HuH-7 (cell line): ENCODE data around the gene ZNF429.
"Not testable (repeated sequence)": the region's sequence is repeated elsewhere in the genome, so short reads cannot be mapped to it uniquely, and the experiment has no call there.

Experiments used
- DNase-seq: peaks from one replicate; pipeline ENCODE4 v3.0.0; 2011; ENCODE audit warnings: low spot score

Gene ZNF429

DNA sequence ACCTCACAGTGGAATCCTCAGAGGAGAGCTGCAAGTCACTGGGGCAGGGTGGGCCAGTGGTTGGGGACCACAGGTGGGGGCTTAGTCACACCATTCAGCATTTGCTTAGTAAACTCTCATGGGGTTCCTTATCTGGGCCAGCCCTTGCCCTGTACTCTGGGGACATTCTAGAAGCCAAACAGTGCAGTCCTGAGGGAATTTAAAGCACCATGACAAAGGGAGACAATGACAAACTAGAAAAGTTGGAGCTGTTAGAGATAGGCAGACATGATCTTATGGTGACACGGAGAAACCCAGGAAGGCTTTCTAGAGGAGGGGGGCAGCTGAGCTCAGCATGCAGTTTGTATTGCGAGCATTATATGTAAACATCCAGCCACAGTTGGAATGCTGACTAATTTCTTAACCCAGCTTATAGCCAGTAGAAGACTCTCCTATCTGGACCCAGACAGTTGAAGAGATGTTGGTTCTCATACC lies 87.6 kb downstream of the ZNF429 start:
- no peak for DNase-seq

DNA sequence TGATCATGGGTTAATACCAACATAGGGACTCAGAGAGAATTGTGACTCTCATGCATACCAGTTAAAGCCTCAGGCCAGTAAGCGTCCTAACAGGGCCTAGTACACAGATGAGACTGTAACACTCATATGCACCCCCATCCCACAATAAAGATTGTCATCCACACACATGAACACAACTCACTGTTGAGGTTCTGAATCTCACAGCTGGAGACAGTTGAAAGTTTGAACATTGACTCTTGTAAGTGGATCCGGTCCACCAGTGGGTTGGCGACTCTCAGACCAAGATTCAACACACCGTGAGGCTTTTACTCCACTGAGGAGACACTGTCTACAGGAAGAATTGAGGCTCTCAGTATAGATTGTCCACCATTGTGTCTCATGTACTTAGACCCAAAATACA lies 88.1 kb downstream of the ZNF429 start:
- DNase-seq, result no peak

DNA sequence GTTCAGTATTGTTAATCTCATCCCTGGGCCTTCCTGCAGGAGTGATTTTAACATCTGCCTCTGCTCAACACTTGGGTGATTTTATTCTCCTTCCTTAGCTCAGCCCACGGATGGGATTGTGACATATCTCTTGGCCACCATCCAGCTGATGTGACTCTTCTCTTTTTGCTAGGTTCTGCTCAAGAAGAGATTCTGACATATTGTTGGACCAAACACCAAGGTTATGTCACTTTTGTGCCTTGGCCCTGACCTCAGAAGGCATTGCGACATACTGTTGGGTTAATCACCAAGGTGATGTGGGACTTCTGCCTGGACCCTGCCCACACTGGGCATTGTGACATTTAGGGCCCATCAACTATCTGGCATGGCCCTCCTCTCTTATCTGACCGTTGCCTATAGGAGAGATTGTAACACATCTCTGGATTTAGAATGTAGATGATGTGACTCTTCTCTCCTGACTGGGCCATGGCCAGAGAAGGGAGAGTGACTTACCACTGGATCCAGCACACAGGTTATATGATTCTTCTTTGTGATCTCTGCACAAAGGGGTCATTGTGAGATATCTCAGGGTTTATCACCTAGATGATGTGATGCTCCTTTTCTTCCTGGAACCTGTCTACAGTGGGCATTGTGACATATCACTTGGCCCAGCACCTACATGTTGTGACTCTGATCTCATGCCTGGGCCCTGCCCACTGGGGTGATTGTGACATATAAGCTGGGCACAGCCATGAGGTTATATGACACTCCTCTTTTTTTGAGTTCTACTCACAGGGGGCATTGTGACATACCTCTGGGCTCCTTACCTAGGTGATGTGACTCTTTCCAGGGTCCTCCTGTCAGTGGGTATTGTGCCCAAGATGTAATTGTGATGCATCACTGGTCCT lies 88.8 kb downstream of the ZNF429 start:
- DNase-seq, result no peak

DNA sequence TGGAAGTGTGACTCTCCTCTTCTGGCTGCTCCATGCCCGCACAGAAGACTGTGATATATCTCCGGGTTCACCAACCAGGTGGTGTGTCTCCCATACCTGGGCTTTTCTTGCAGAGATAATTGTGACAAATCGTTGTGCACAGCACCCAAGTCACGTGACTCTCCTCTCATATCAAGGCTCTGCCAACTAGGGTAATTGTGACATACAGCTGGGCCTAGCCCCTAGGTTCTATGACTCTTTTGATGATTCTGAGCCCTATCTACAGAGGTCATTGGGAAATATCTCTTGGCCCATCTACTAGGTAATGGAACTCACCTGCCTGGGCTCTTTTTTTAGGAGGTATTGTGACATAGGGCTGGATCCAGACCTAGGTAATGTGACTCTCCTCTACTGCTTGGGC lies 89.8 kb downstream of the ZNF429 start:
- DNase-seq, result no peak

DNA sequence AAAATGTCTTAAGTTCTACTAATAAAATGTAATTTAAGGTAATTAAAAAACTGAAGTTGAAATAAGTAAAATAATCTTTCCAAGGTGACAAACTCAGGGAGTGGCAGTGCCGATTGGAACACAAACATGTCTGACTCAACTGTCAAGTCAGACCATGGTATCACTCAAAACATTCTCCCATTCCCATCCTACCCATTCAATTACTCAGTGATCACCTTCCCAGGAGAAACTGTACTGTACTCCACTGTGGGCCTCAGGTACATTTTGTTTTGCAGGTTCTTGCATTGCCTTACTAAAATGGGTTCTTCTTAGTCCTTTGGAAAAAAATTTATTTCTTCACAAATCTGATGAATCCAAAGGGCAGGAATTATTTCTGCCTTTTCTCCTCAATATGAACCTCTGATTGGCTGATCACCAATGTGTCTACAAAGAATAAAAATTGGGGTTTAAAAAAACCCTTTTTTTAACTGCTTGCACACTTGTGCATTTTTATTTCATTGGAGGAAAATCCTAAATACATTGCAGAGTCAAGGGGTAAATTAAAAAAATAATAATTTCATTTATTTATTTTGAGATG lies 96.8 kb downstream of the ZNF429 start:
- no peak for DNase-seq

DNA sequence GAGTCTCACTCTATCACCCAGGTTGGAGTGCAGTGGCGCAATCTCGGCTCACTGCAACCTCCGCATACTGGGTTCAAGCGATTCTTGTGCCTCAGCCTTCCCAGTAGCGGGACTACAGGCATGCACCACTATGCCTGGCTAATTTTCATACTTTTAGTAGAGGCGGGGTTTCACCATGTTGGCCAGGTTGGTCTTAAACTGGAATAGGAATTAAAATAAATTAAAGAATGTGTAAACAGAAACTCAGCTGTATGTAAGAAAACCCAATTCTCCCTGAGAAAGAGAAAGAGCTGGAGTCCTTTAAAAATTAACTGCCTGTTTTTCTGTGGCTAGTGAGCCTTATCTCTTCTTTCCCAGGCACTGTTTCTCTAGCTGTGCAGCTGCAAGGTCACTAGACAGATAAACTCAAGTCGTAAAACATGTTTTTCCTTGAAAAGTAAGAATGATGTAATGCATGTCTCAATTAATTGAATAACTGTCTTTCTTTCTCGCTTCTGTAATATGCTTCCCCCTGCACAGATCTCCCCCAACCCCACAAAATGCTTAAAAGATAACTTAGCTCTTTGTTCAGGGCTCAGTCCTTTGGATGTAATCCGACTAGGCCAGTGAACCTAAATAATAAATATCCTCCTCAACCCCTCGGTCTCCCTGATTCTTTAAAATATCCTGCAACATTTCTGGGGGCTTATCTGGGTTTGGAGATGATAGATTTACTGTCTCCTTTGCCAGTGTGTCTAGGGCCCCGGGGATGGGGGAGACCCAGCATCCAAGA lies 97.4 kb downstream of the ZNF429 start:
- not testable (repeated sequence) for DNase-seq

DNA sequence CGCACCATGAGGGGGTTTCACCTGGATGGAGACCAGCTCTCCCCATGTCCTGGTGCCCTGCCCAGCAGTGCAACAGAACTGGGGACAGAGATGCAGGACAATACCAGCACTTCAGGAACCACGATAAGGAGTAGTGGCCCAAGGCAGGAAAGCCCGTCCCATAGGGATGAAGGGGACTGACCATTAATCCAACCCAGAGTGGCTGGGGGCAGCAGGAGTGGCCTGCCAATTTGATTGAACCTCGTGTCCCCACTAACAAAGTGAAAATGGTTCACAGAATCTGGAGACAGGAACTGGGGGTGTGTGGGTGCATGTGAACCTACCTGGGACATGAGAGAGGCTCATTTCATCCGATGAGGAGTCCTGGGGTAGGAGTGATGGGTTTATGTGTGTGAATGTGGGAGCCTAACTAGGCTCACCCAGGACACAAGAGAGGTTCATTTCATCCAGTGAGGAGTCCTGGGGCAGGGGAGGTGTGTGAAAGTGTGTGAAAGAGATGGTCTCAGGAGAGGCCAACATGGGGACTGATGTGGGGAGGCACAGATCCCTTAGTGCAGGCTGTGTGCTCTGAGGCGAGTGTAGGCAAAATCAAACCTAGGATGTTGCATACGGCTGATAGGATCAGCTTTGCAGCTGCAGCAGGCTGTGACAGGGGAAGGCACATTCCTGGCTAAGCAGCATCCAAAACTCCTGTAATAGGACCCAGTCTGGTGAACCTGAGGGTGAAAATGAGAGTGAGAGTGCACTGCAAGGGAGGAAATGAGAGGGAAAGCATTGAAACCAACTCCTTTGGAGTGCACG lies 98.2 kb downstream of the ZNF429 start:
- no peak for DNase-seq

DNA sequence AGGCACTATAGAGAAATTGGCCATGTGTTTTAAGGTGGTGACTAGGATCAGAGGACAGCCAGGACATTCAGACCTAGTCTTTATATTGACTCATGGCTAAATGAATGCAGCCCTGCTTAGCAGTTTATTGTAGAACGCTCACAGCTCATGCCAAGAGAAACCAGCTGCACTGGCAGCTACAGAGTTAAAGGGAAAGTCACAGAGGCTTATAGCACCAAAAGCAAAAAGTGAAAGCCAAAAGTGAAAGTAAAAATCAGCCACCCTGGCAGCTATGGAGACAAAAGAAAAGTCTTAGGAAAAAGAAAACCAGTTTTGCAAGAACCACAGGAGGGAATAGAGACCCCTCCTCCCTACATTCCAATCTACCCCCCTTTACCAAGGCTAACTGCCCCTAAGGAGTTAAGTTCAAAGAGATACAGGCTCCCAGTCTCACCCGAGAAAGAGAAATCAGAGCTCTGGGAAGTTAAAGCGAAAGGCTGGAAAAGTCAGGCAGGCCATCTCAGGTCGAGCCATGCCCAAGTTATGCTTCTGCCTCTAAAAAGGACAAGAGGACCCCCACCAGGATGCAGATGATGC lies 99.0 kb downstream of the ZNF429 start:
- no peak for DNase-seq
